ENCODE data around the gene PARN.
"Not testable (repeated sequence)": the region's sequence is repeated elsewhere in the genome, so short reads cannot be mapped to it uniquely, and the experiment has no call there.

The PARN gene

GRCh38 chr16:14632693-14633569, 2.9 kb upstream of the PARN start, which contains the start of gene BFAR:
Gene BFAR, plus strand, starts transcription at chr16:14632951. Its CDS starts 11,396 bp downstream, at chr16:14644347.
- DNase-seq (ENCODE audit: low read depth in 2 of 2), result peak; percentile 98 to 99

- DNase-seq (ENCODE audit: low read depth in 2 of 2), result not testable (repeated sequence)
These were observed 715 bp upstream of the PARN start for GRCh38 chr16:14630620-14631330.

DNA sequence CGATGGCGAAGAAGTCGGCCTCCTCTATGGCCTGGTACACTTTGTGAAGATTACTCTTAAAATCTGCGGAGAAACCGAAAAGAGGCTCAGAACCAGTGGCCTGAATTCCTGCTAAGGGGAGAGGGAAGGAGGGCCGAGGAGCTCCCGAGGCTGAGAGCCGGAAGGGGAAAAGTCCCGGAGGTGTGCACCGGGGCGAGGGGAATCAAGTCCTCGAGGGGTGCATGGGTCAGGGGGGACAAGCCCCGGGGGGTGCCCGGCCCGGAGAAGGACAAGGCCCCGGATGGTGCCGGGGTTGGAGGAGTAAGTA, 495 bp downstream of the PARN start:
- peak in 1 of 2 donors; percentile 5 for DNase-seq (ENCODE audit: low read depth in 2 of 2)

DNA sequence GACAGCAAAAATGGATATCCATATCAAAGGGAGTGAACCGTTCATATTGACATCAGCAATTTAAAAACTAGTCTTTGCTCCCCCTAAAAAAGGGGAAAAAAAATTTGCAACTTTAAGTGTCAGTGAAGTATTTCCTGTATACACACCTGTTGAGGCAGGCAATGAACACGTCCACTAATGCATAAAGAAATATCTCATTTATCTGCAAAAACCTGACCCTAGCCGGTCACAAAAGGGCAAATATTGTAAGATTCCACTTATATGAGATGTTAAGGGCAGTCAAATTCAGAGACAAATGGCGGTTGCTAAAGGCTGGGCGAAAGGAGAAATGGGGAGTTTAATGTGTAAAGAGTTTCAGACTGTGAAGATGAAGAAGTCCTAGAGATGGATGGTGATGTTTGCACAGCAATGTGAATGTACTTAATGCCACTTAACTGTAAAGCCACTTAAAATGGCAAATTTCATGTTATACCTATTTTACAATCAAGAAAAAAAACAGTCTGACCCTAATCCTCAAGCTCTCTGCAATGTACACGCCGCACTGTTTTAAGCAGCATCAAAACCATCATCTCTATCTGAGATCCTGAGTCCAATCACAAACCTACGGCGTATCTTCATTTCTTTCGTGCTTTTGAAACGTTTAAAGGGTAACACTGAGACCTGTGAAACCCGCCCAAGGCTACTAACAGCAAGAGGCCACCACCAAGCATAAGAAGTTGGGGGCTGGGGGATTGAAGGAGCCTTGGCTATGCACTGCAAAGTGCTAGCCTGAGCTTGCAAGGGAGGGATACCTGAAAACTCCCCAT, 1.1 kb downstream of the PARN start:
- DNase-seq (ENCODE audit: low read depth in 2 of 2), result no peak

DNA sequence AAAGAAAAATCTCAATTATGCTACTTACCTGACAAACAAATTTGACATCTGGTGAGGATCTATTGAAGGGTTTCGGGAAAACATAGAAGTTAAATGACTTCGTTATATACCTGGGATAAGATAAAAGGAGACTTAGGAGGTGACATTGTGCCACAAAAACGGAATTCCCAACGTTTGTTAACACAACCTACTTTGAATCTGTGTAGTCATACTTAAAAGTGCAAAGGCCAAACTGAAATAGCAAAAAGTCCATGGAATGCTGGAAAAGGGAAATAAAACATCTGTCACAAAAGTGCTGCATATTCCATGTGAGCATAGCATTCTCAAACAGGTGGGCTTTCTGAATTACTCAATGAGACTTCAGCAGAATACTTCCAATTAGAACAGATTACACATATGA, 3.0 kb downstream of the PARN start:
- DNase-seq (ENCODE audit: low read depth in 2 of 2), result no peak

DNA sequence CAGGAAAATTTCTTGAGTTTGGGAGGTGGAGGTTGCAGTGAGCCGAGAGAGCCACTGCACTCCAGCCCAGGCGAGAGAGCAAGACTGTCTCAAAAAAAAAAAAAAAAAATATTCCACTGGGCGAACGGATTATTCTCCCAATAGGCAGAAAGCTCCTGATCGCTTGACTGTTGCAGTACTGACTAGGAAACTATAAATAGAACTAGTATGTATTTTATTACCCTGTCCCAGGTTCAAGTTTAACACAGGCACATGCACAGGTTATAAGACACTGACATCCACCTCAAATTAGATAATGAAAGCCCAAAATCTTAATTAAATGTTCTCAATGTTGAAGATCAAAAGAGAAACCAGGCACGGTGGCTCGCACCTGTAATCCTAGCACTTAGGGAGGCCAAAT, 11.5 kb downstream of the PARN start:
- no peak for DNase-seq (ENCODE audit: low read depth in 2 of 2)

GRCh38 chr16:14616280-14616679, 13.8 kb downstream of the PARN start:
- no peak for DNase-seq (ENCODE audit: low read depth in 2 of 2)

DNA sequence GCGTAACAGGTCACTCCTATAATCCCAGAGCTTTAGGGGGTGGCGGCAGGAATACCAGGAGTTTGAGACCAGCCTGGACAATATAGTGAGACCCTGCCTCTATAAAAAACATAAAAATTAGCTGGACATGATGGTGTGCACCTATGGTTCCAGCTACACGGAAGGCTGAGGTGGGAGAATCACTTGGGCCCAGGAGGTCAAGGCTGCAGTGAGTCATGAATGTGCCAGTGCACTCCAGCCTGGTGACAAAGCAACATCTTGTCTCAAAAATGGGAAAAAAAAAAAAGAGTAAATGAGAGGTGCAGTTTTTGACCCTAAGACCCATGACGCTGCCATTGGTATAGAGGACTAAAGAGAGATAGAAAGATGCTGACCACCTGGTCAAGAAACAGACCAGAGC, 16.1 kb downstream of the PARN start:
- DNase-seq (ENCODE audit: low read depth in 2 of 2), result no peak

DNA sequence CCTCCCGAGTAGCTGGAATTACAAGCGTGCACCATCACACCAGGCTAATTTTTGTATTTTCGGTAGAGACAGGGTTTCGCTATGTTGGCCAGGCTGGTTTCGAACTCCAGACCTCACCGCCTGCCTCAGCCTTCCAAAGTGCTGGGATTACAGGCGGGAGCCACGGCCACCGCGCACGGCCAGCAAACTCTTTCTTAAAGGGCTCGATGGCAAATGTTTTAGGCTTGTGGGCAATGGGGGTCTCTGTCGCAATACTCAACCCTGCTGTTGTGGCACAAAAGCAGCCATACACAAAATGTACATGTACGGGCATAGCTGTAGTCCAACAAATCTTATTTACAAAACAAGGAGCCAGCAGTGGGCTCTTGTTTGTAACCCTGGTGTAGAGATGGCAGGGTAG, 18.4 kb downstream of the PARN start:
- DNase-seq (ENCODE audit: low read depth in 2 of 2), result no peak

GRCh38 chr16:14609716-14610115, 20.3 kb downstream of the PARN start:
- DNase-seq (ENCODE audit: low read depth in 2 of 2), result no peak

GRCh38 chr16:14608604-14609003, 21.5 kb downstream of the PARN start:
- DNase-seq (ENCODE audit: low read depth in 2 of 2), result no peak

- no peak for DNase-seq (ENCODE audit: low read depth in 2 of 2)
These were observed 21.9 kb downstream of the PARN start for GRCh38 chr16:14608111-14608566.

GRCh38 chr16:14606102-14606501, 24.0 kb downstream of the PARN start:
- DNase-seq (ENCODE audit: low read depth in 2 of 2), result no peak

- DNase-seq (ENCODE audit: low read depth in 2 of 2), result no peak
These were observed 27.6 kb downstream of the PARN start for GRCh38 chr16:14602443-14602963.

- no peak for DNase-seq (ENCODE audit: low read depth in 2 of 2)
These were observed 29.9 kb downstream of the PARN start for GRCh38 chr16:14600164-14600563.

DNA sequence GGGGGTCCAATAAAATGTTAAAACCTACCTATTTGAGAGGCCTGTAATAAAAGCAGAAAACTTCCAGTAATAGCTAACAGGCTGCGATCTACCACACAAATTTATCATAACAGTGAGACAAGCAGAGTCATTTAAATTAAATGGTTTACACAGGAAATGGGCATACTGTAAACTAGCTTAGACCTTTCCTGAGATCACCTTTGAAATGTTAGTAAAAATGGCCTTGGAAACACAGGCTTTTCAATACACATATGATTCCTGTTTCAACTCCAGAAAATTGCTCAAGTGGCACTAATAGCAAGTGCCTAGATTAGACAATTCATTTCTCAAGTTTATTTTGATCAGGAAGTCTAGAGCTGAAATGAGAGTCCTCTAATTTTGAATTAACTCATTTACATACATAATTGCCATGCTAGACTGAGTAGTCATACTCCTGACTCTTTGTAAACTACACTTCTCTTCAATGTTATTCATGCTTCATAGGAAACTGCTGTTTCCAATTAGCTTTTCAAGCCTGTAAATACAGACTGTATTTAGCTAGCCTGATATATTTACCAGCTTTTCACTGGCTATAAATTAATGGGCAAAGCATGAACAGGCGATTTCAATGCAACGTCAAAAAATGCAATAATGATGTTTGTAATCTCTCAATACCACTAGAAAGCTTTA, 43.3 kb downstream of the PARN start:
- no peak for DNase-seq (ENCODE audit: low read depth in 2 of 2)

DNA sequence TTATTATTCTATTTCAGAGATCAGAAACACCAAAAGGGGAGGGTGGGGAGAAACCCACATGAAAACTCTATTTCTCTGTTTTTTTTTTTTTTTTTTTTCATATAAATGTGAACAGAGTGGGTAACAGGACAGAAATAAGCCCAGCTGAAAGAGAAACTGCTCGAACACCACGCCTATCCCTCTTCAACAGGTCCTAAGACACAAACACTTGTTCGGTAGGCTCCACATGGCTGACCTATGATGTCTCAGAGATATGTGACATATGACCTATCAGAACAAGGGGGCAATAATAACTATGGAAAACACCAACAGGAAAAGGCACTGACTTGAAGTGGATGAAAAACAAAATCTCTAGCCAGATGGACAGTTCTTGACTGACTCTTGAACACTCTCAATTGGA, 44.8 kb downstream of the PARN start:
- DNase-seq (ENCODE audit: low read depth in 2 of 2), result no peak

DNA sequence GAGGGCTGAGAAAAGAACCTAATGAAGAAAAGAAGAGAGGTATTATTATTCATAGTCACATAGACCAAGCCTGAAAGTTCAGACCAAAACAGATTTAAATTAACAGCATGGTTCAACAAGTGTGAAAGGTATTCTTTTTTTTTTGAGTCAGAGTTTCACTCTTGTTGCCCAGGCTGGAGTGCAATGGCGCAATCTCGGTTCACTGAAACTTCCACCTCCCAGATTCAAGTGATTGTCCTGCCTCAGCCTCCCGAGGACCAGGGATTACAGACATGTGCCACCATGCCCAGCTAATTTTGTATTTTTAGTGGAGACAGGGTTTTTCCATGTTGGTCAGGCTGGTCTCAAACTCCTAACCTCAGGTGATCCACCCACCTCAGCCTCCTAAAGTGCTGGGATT, 49.1 kb downstream of the PARN start:
- not testable (repeated sequence) for DNase-seq (ENCODE audit: low read depth in 2 of 2)

GRCh38 chr16:14579266-14579665, 50.8 kb downstream of the PARN start:
- no peak for DNase-seq (ENCODE audit: low read depth in 2 of 2)

DNA sequence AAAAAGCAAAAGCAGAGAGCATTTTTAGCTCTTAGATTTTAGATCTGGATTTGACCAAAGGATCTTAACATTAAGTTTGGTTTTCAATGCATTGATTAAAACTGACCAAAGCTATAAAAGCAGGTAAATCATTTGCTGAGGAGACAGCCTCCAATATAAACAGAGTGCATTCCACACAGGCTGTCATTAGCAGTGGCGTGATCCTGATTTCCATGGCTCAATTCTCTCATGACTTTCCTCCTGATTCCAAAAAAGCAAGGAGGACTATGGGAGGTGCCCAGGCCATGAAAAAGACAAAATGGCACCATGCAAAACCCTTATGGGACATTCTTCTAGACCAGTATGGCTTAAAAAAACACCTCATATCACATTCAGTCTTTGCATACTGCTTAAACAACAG, 53.5 kb downstream of the PARN start:
- DNase-seq (ENCODE audit: low read depth in 2 of 2), result no peak

GRCh38 chr16:14576069-14576468, 54.0 kb downstream of the PARN start:
- DNase-seq (ENCODE audit: low read depth in 2 of 2), result no peak

All from stimulated activated CD8-positive, alpha-beta memory T cell treated with anti-CD3 and anti-CD28 coated beads, Interleukin-15, amount 100 ng/mL, for 4 hours (primary cell).